Measurements from ENCODE around the gene TBC1D26.
"Not testable (repeated sequence)": the region's sequence is repeated elsewhere in the genome, so short reads cannot be mapped to it uniquely, and the experiment has no call there.

Gene TBC1D26

GRCh38 chr17:15744074-15744676 lies 12.1 kb downstream of the TBC1D26 start:
- no peak for DNase-seq

GRCh38 chr17:15744885-15745284 lies 12.8 kb downstream of the TBC1D26 start:
- no peak for DNase-seq

GRCh38 chr17:15749403-15749802 lies 17.3 kb downstream of the TBC1D26 start:
- not testable (repeated sequence) for DNase-seq

- DNase-seq, result not testable (repeated sequence)
These were observed 36.9 kb downstream of the TBC1D26 start for GRCh38 chr17:15768865-15769533.

- not testable (repeated sequence) for DNase-seq
These were observed 38.6 kb downstream of the TBC1D26 start for GRCh38 chr17:15770679-15771078.

GRCh38 chr17:15776871-15777270 lies 44.8 kb downstream of the TBC1D26 start:
- no peak for DNase-seq

GRCh38 chr17:15777297-15777696 lies 45.2 kb downstream of the TBC1D26 start:
- no peak for DNase-seq

GRCh38 chr17:15777717-15778116 lies 45.6 kb downstream of the TBC1D26 start:
- no peak for DNase-seq

GRCh38 chr17:15779119-15779518 lies 47.0 kb downstream of the TBC1D26 start:
- no peak for DNase-seq

- DNase-seq, result no peak
These were observed 48.1 kb downstream of the TBC1D26 start for GRCh38 chr17:15780188-15780587.

GRCh38 chr17:15782866-15783265 lies 50.8 kb downstream of the TBC1D26 start:
- DNase-seq, result no peak

- no peak for DNase-seq
These were observed 51.4 kb downstream of the TBC1D26 start for GRCh38 chr17:15783461-15783860.

- DNase-seq, result not testable (repeated sequence)
These were observed 52.3 kb downstream of the TBC1D26 start for GRCh38 chr17:15784351-15784750.

GRCh38 chr17:15787363-15788075 lies 55.4 kb downstream of the TBC1D26 start:
- DNase-seq, result not testable (repeated sequence)

- DNase-seq, result not testable (repeated sequence)
These were observed 56.3 kb downstream of the TBC1D26 start for GRCh38 chr17:15788365-15788764.
